Coronary artery (tissue), 2 donors: Measurements from ENCODE around the gene GNE.
"Not testable (repeated sequence)": the region's sequence is repeated elsewhere in the genome, so short reads cannot be mapped to it uniquely, and the experiment has no call there.

Source experiments
- DNase-seq: peaks from one replicate; pipeline ENCODE4 v3.0.0-alpha.2; 2017; ENCODE audit warnings: low spot score
- H3K27ac ChIP-seq, 2 donors: fragments of 200-600 bp; sonication (generic); one replicate each; pipeline ENCODE4 v1.5.1; 2016 to 2019
- H3K4me3 ChIP-seq: fragments of 200-600 bp; sonication (generic); 2 replicates; pipeline ENCODE4 v1.5.1; 2016; ENCODE audit warnings: mild to moderate bottlenecking, moderate library complexity
- TF ChIP-seq, protein P1 (sequence below): fragments of 200-600 bp; sonication (generic); IDR thresholded peaks from one replicate; pipeline ENCODE4 v1.5.1; 2019; ENCODE audit warnings: antibody characterized with exemption

The GNE gene, protein sequence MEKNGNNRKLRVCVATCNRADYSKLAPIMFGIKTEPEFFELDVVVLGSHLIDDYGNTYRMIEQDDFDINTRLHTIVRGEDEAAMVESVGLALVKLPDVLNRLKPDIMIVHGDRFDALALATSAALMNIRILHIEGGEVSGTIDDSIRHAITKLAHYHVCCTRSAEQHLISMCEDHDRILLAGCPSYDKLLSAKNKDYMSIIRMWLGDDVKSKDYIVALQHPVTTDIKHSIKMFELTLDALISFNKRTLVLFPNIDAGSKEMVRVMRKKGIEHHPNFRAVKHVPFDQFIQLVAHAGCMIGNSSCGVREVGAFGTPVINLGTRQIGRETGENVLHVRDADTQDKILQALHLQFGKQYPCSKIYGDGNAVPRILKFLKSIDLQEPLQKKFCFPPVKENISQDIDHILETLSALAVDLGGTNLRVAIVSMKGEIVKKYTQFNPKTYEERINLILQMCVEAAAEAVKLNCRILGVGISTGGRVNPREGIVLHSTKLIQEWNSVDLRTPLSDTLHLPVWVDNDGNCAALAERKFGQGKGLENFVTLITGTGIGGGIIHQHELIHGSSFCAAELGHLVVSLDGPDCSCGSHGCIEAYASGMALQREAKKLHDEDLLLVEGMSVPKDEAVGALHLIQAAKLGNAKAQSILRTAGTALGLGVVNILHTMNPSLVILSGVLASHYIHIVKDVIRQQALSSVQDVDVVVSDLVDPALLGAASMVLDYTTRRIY

DNA sequence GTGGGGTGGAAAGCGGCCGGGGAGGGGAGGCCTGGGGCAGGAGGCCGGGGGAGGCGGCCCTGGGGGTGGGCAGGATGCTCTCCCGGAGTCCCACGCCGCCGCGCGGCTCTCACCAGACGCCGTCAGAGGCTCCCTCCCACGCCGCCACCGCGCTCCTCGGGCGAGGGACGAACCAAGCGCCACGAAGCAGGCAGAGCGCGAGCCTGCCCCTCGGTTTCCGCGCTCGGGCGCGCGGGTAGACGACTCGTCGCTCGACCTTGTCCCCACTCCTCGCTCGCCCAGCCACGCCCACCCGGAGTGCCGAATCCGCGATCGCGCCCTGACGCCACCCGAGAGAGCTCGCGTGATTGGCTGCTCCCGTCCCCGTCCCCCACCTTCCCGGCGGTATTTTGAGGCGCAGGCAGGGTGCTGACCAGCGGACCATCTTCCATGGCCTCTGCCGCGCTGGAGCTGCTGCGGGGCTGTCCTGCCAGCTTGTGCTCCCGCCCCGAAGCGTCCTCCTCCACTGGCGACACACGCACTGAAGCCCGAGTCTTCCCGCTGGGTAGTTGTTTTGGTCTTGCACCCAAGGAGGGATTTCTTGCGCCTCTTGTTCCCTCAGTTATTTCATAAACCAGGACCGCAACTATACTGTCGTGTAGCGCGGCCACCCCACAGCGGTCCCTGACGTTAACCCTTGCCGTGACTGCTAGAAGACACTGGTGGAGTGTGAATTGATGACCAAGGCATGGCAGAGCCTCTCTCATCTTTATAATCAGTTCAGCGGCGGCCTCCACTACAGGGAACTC is at the start of gene GNE:
TSS of gene GNE (minus strand) at position 241 of the 788 bp plus-strand sequence. CDS start 9,093 bp downstream, outside the sequence.
- H3K4me3 ChIP-seq, result peak within 1 kb of the TSS; percentile 100
- TF ChIP-seq, protein P1, sequence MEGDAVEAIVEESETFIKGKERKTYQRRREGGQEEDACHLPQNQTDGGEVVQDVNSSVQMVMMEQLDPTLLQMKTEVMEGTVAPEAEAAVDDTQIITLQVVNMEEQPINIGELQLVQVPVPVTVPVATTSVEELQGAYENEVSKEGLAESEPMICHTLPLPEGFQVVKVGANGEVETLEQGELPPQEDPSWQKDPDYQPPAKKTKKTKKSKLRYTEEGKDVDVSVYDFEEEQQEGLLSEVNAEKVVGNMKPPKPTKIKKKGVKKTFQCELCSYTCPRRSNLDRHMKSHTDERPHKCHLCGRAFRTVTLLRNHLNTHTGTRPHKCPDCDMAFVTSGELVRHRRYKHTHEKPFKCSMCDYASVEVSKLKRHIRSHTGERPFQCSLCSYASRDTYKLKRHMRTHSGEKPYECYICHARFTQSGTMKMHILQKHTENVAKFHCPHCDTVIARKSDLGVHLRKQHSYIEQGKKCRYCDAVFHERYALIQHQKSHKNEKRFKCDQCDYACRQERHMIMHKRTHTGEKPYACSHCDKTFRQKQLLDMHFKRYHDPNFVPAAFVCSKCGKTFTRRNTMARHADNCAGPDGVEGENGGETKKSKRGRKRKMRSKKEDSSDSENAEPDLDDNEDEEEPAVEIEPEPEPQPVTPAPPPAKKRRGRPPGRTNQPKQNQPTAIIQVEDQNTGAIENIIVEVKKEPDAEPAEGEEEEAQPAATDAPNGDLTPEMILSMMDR, result no peak
- peak; percentile 98 for DNase-seq
- peak within 1 kb of the TSS; percentile 99 to 100 for H3K27ac ChIP-seq

DNA sequence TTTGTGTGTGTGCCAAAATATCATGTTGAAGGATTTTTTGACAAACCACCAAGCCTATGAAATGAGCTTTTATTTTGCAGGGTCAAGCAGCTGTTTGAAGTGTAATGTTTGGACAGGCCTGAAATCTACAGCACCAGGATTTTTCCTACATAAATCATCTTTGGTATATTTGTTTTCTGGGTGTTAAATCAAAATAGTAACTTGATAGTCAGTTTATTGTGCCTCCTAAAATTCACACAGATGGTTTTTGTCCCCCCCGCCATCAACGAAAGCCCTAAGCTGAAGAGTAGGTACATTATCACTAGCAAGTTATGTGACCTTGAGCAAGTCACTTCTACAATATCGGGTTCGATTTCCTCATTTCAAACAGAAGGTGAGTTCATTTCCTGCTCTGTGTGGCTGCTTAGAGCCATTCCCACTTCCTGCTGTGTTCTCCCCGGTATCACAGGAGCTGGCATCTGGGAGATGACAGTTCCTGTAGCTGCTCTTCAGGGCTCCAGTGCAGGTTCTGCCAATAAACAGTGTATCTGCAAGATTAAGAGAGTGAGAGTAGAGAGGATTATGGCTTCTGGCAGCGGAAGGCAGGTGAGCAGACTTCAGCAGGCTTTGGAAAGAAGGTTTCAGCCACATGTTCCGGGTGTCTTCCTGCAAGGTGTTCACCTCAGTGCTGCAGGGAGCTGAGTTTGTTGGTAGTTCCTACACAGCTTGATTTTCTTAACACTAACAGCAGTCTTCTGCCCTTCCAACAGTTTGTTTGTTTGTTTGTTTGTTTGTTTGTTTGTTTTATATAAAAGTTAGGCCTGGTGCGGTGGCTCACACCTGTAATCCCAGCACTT is 48.4 kb upstream of the GNE start:
- no peak for DNase-seq
- Histone ChIP-seq H3K27ac (no peak overlapping the region), H3K4me3 (no peak overlapping the region)
- TF ChIP-seq, protein P1, result no peak

DNA sequence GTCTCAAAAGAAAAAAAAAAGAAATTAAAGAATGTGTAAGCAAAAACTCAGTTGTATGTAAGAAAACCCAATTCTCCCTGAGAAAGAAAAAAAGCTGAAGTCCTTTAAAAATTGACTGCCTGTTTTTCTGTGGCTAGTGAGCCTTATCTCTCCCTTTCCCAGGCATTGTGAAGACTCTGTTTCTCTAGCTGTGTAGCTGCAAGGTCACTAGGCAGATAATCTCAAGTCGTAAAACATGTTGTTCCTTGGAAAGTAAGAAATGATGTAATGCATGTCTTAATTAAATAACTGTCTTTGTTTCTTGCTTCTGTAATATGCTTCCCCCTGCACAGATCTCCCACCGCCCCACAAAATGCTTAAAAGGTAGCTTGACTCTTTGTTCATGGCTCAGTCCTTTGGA is 46.1 kb upstream of the GNE start:
- H3K4me3 ChIP-seq, H3K27ac ChIP-seq, DNase-seq: not testable (repeated sequence)

DNA sequence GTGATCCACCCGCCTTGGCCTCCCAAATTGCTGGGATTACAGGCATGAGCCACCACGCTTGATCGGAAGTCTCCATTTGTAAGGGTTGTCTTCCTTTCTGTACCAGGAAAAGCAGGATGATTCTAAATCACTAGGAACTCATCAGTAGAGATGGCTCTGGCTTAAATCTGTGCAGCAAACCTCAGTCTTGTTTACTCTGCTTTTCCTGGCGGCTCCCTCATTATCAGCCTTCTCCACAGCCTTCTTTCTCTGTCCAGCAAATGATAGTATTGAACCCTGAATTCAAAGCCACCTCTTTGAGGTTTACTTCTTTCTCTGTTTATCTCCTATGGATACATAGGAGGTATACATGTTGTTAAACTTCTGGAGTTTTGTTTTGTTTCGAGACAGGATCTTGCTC is 43.0 kb upstream of the GNE start:
- TF ChIP-seq, protein P1, result no peak
- Histone ChIP-seq H3K27ac (no peak overlapping the region), H3K4me3 (no peak overlapping the region)
- no peak for DNase-seq

DNA sequence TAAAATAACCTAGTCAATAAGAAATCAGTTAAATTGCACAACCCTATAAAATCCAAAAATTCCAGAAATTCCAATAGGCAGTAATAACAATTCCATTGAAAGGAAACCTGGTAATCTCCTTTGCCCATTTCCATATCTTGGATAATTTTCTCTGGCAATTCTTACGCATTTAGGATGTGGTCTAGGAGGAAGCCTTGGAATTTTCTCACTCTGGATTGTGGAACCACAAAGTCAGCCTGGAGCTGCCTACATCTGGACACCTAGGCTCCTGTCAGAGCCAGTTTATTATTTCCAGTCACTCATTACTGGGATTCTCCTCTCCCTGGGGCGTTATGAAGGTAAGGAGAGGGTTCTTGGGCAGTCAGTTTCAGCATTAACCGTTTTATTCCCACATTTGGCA is 40.3 kb upstream of the GNE start:
- DNase-seq, result no peak
- Histone ChIP-seq H3K4me3 (no peak overlapping the region), H3K27ac (no peak overlapping the region)
- TF ChIP-seq, protein P1, result no peak

DNA sequence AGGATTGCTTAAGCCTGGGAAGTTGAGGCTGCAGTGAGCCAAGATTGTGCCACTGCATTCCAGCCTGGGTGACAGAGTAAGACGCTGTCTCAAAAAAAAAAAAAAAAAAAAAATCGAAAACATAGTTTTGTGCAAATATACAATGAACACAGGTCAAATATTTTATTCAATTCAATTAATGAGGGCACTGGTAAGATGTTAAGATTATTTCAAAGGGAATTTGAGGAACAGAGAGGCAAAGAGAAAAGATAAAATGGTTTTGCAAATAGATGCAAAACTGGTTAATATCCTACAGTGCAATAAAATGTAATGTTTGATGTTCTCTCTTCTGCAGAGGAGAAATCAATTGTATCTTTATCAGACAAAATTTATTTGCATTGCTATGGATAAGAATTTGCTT is 39.5 kb upstream of the GNE start:
- Histone ChIP-seq H3K4me3 (no peak overlapping the region), H3K27ac (no peak overlapping the region)
- DNase-seq, result no peak
- TF ChIP-seq, protein P1, result no peak

DNA sequence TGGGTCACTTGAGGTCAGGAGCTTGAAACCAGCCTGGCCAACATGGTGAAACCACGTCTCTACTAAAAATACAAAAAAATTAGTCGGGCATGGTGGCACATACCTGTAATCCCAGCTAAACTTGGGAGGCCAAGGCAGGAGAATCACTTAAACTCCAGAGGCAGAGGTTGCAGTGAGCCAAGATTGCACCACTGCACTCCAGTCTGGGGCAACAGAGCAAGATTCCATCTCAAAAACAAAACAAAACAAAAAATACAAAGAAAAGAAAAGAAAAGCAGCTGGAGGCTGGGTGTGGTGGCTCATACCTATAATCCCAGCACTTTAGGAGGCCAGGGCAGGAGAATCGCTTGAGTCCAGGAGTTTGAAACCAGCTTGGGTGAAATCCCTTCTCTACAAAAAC is 36.7 kb upstream of the GNE start:
- DNase-seq, H3K4me3 ChIP-seq, H3K27ac ChIP-seq: not testable (repeated sequence)
